HG02642 (cell line): ENCODE measurements around the gene FOSL2.

Experiments
- ATAC-seq: cut with Tn5 transposase; IDR thresholded peaks from one replicate; pipeline ENCODE4 v1.9.1; 2021; ENCODE audit warnings: mild to moderate bottlenecking; ENCODE audit not compliant: unreplicated experiment, poor library complexity

FOSL2 gene

GRCh38 chr2:28391564-28392296, 928 bp upstream of the FOSL2 start:
- ATAC-seq: peak; percentile 36

- no peak for ATAC-seq
These were observed 617 bp downstream of the FOSL2 start for GRCh38 chr2:28393114-28393836.

GRCh38 chr2:28394331-28394877, 1.7 kb downstream of the FOSL2 start:
- ATAC-seq: no peak

- ATAC-seq: no peak
These were observed 2.3 kb downstream of the FOSL2 start for GRCh38 chr2:28394997-28395333.

GRCh38 chr2:28395334-28396061, 2.8 kb downstream of the FOSL2 start:
- no peak for ATAC-seq

- ATAC-seq: no peak
These were observed 4.4 kb downstream of the FOSL2 start for GRCh38 chr2:28397043-28397381.

GRCh38 chr2:28398101-28398834, 5.6 kb downstream of the FOSL2 start:
- ATAC-seq: no peak

- no peak for ATAC-seq
These were observed 6.6 kb downstream of the FOSL2 start for GRCh38 chr2:28399289-28399688.

GRCh38 chr2:28399956-28400355, 7.3 kb downstream of the FOSL2 start:
- no peak for ATAC-seq

GRCh38 chr2:28400419-28400818, 7.8 kb downstream of the FOSL2 start:
- no peak for ATAC-seq

- ATAC-seq: no peak
These were observed 8.3 kb downstream of the FOSL2 start for GRCh38 chr2:28400921-28401320.

GRCh38 chr2:28401411-28401810, 8.8 kb downstream of the FOSL2 start:
- ATAC-seq: no peak

GRCh38 chr2:28401948-28402550, 9.4 kb downstream of the FOSL2 start:
- ATAC-seq: no peak

GRCh38 chr2:28403370-28403956, 10.8 kb downstream of the FOSL2 start:
- ATAC-seq: no peak

- no peak for ATAC-seq
These were observed 11.4 kb downstream of the FOSL2 start for GRCh38 chr2:28404086-28404485.

- no peak for ATAC-seq
These were observed 12.9 kb downstream of the FOSL2 start for GRCh38 chr2:28405537-28405936.

- no peak for ATAC-seq
These were observed 13.8 kb downstream of the FOSL2 start for GRCh38 chr2:28406276-28407096.

- no peak for ATAC-seq
These were observed 14.7 kb downstream of the FOSL2 start for GRCh38 chr2:28407131-28407975.
